H9 (cell line): ENCODE results near the gene PAK5. TPM values are rescaled to one million over a fixed set of nuclear protein-coding genes. Genes with fewer than 3 reads are reported as not detected.

ENCODE experiments used
- DNase-seq: peaks from one replicate; pipeline ENCODE4 v3.0.0-alpha.2; 2017
- H2AFZ ChIP-seq: one replicate; pipeline ENCODE4 v1.6.1; 2013; ENCODE audit warnings: mild to moderate bottlenecking, low read length, control low read depth, moderate library complexity
- H2AK5ac ChIP-seq: 2 replicates; pipeline ENCODE4 v1.6.1; 2013; ENCODE audit warnings: low read length, control low read depth, mixed read lengths; ENCODE audit not compliant: insufficient read length
- H2BK120ac ChIP-seq: one replicate; pipeline ENCODE4 v1.6.1; 2013; ENCODE audit warnings: low read depth, mild to moderate bottlenecking, low read length, control low read depth, inconsistent platforms; ENCODE audit not compliant: poor library complexity, severe bottlenecking
- H2BK12ac ChIP-seq: 2 replicates; pipeline ENCODE4 v1.6.1; 2013; ENCODE audit warnings: low read length, control low read depth, mixed read lengths, low read depth; ENCODE audit not compliant: insufficient read length
- H2BK15ac ChIP-seq: 2 replicates; pipeline ENCODE4 v1.6.1; 2013; ENCODE audit warnings: low read depth, low read length, control low read depth
- H2BK20ac ChIP-seq: one replicate; pipeline ENCODE4 v1.6.1; 2013; ENCODE audit warnings: low read depth, mild to moderate bottlenecking, low read length, control low read depth, inconsistent platforms; ENCODE audit not compliant: poor library complexity, severe bottlenecking
- H2BK5ac ChIP-seq: 2 replicates; pipeline ENCODE4 v1.6.1; 2013; ENCODE audit warnings: low read length, control low read depth, mixed read lengths; ENCODE audit not compliant: insufficient read length
- H3K14ac ChIP-seq: 2 replicates; pipeline ENCODE4 v1.6.1; 2013; ENCODE audit warnings: low read length, control low read depth; ENCODE audit not compliant: insufficient read depth
- H3K18ac ChIP-seq: 2 replicates; pipeline ENCODE4 v1.6.1; 2013; ENCODE audit warnings: low read depth, mild to moderate bottlenecking, mixed read lengths, low read length, control low read depth; ENCODE audit not compliant: insufficient read length
- H3K23ac ChIP-seq: 2 replicates; pipeline ENCODE4 v1.6.1; 2013; ENCODE audit warnings: low read length, control low read depth, mixed read lengths, low read depth; ENCODE audit not compliant: insufficient read length
- H3K23me2 ChIP-seq: 2 replicates; pipeline ENCODE4 v1.6.1; 2013; ENCODE audit warnings: low read depth, mild to moderate bottlenecking, mixed read lengths, low read length, control low read depth; ENCODE audit not compliant: insufficient read length, poor library complexity, severe bottlenecking
- H3K27ac ChIP-seq: 2 replicates; pipeline ENCODE4 v1.5.1; 2013; ENCODE audit warnings: low read length, control low read depth, mixed read lengths, low read depth; ENCODE audit not compliant: insufficient read length
- H3K27me3 ChIP-seq: 2 replicates; pipeline ENCODE4 v1.6.1; 2013; ENCODE audit warnings: low read length, control low read depth, inconsistent platforms; ENCODE audit not compliant: insufficient read depth
- H3K4ac ChIP-seq: 2 replicates; pipeline ENCODE4 v1.6.1; 2013; ENCODE audit warnings: low read depth, mild to moderate bottlenecking, control low read depth, inconsistent platforms, low read length, moderate library complexity
- H3K4me1 ChIP-seq: 2 replicates; pipeline ENCODE4 v1.6.1; 2013; ENCODE audit warnings: low read length, control low read depth, inconsistent platforms; ENCODE audit not compliant: insufficient read depth
- H3K4me2 ChIP-seq: 2 replicates; pipeline ENCODE4 v1.6.1; 2013; ENCODE audit warnings: low read length, control low read depth, mixed read lengths; ENCODE audit not compliant: insufficient read length, insufficient read depth
- H3K56ac ChIP-seq: 2 replicates; pipeline ENCODE4 v1.6.1; 2013; ENCODE audit warnings: low read depth, mild to moderate bottlenecking, mixed read lengths, low read length, control low read depth; ENCODE audit not compliant: insufficient read length
- H3K79me1 ChIP-seq: 2 replicates; pipeline ENCODE4 v1.6.1; 2013; ENCODE audit warnings: low read depth, mild to moderate bottlenecking, moderate library complexity, low read length, control low read depth, inconsistent platforms; ENCODE audit not compliant: insufficient read depth, poor library complexity, severe bottlenecking
- H3K79me2 ChIP-seq: 2 replicates; pipeline ENCODE4 v1.6.1; 2013; ENCODE audit warnings: low read length, control low read depth, inconsistent platforms; ENCODE audit not compliant: insufficient read depth
- H3K9ac ChIP-seq: 2 replicates; pipeline ENCODE4 v1.6.1; 2013; ENCODE audit warnings: low read length, control low read depth, mixed read lengths; ENCODE audit not compliant: insufficient read length; ENCODE audit errors: extremely low read depth
- H3K9me3 ChIP-seq: one replicate; pipeline ENCODE4 v1.6.1; 2013; ENCODE audit warnings: low read depth, low read length, inconsistent platforms; ENCODE audit not compliant: control insufficient read depth
- H3T11ph ChIP-seq: one replicate; pipeline ENCODE4 v1.6.1; 2013; ENCODE audit warnings: mild to moderate bottlenecking, low read length, control low read depth, inconsistent platforms
- H4K20me1 ChIP-seq: one replicate; pipeline ENCODE4 v1.6.1; 2013; ENCODE audit not compliant: control insufficient read depth, insufficient read length, insufficient read depth
- H4K5ac ChIP-seq: 2 replicates; pipeline ENCODE4 v1.6.1; 2013; ENCODE audit warnings: low read depth, mild to moderate bottlenecking, mixed read lengths, low read length, control low read depth; ENCODE audit not compliant: insufficient read length
- H4K8ac ChIP-seq: replicated peaks from 2 replicates; pipeline ENCODE4 v1.6.1; 2013; ENCODE audit warnings: low read length, control low read depth, mixed read lengths, low read depth; ENCODE audit not compliant: insufficient read length
- H4K91ac ChIP-seq: 2 replicates; pipeline ENCODE4 v1.6.1; 2013; ENCODE audit warnings: low read depth, mild to moderate bottlenecking, moderate library complexity, mixed read lengths, low read length, control low read depth; ENCODE audit not compliant: insufficient read length
- H3K27ac Mint-ChIP-seq, 3 experiments: 2 replicates in 2 of 3; 3 replicates in 1 of 3; pipeline ENCODE4 v1.8.0; 2020 to 2021; ENCODE audit warnings: mixed read lengths in 3 of 3, mild to moderate bottlenecking in 1 of 3, moderate library complexity in 1 of 3
- H3K27me3 Mint-ChIP-seq: 2 replicates; pipeline ENCODE4 v1.8.0; 2021; ENCODE audit warnings: low read depth, mild to moderate bottlenecking, moderate library complexity, mixed read lengths
- H3K36me3 Mint-ChIP-seq, 3 experiments: 2 replicates in 2 of 3; 3 replicates in 1 of 3; pipeline ENCODE4 v1.8.0; 2020 to 2021; ENCODE audit warnings: low read depth in 3 of 3, mixed read lengths in 3 of 3; ENCODE audit not compliant: insufficient read depth in 1 of 3
- H3K4me1 Mint-ChIP-seq, 2 experiments: 2 replicates each; pipeline ENCODE4 v1.8.0; 2020; ENCODE audit warnings: mixed read lengths in 2 of 2
- H3K4me3 Mint-ChIP-seq, 2 experiments: 2 replicates in 1 of 2; 3 replicates in 1 of 2; pipeline ENCODE4 v1.8.0; 2020 to 2021; ENCODE audit warnings: mild to moderate bottlenecking in 2 of 2, mixed read lengths in 2 of 2, moderate library complexity in 1 of 2
- H3K9me3 Mint-ChIP-seq, 2 experiments: 2 replicates in 1 of 2; 3 replicates in 1 of 2; pipeline ENCODE4 v1.8.0; 2020; ENCODE audit warnings: mild to moderate bottlenecking in 2 of 2, mixed read lengths in 2 of 2, moderate library complexity in 1 of 2
- CTCF ChIP-seq: fragments of 200-600 bp; sonication (generic); conservative IDR thresholded peaks from 3 replicates; pipeline ENCODE4 v1.8.0; 2021; ENCODE audit warnings: antibody characterized with exemption, mild to moderate bottlenecking
- WGBS: extraction: QIAGEN DNeasy Blood & Tissue Kit; methylation state at CpG from one replicate; pipeline ENCODE4 v1.1.7; 2013; ENCODE audit warnings: missing lambda C conversion rate, low lambda C conversion rate, mixed read lengths; ENCODE audit not compliant: insufficient read length; ENCODE audit errors: extremely low coverage; 5-methylcytosine and 5-hydroxymethylcytosine counted together
- total RNA-seq: library from RNA; stranded (reverse); gene quantifications from 2 replicates; pipeline ENCODE4 v1.2.1, GENCODE V29; 2021

The PAK5 gene
- total RNA-seq, 1 experiment from 2014 or later = 0.20 TPM

GRCh38 chr20:9517297-9518162 is 321.3 kb downstream of the PAK5 start:
- peaks cover 99% of the 10 kb centered on the region for H3K27me3 Mint-ChIP-seq
- no peaks in the 10 kb centered on the region for H3K9me3 ChIP-seq
- no peak overlapping the region for H2BK20ac ChIP-seq
- H3K9ac ChIP-seq = no peak overlapping the region
- H3K4me2 ChIP-seq = no peak overlapping the region
- H2AFZ ChIP-seq = no peak overlapping the region
- H3T11ph ChIP-seq = no peak overlapping the region
- H3K9me3 Mint-ChIP-seq = peaks cover 0 to 3% of the 10 kb centered on the region in 2 experiments; a peak in 1 of 5 replicates
- DNase-seq = no peak
- H3K4ac ChIP-seq = no peak overlapping the region
- H4K91ac ChIP-seq = no peak overlapping the region
- no peaks in the 10 kb centered on the region for H4K20me1 ChIP-seq
- H2BK12ac ChIP-seq = no peak overlapping the region
- TF ChIP-seq CTCF = peak; percentile 36; the same call in 2 of the 3 replicates
- no peak overlapping the region for H3K27ac Mint-ChIP-seq
- no peak overlapping the region for H4K8ac ChIP-seq
- no peak overlapping the region for H3K27ac ChIP-seq
- no peak overlapping the region for H3K23ac ChIP-seq
- H3K79me2 ChIP-seq = no peaks in the 10 kb centered on the region
- H3K79me1 ChIP-seq = no peaks in the 10 kb centered on the region
- no peak overlapping the region for H2BK120ac ChIP-seq
- no peak overlapping the region for H3K18ac ChIP-seq
- H3K4me1 ChIP-seq = peaks cover 11% of the 10 kb centered on the region
- no CpG with 5 or more reads among the region's 8 CpGs for WGBS
- H3K4me3 Mint-ChIP-seq = peak overlapping the region in 1 of 2 experiments; percentile 45; a peak in 1 of 5 replicates
- H3K27me3 ChIP-seq = peaks cover 45% of the 10 kb centered on the region; the same call in 1 of the 2 replicates
- no peak overlapping the region for H2BK15ac ChIP-seq
- no peak overlapping the region for H3K14ac ChIP-seq
- peaks cover 0 to 2% (median 0%) of the 10 kb centered on the region in 3 experiments; a peak in 2 of 7 replicates for H3K36me3 Mint-ChIP-seq
- H3K4me1 Mint-ChIP-seq = peaks cover 70 to 77% of the 10 kb centered on the region in 2 experiments
- H3K23me2 ChIP-seq = peaks cover 27% of the 10 kb centered on the region
- no peak overlapping the region for H3K56ac ChIP-seq
- H2BK5ac ChIP-seq = no peak overlapping the region
- no peak overlapping the region for H2AK5ac ChIP-seq
- H4K5ac ChIP-seq = no peak overlapping the region
